Lung (tissue), 12 donors: Measurements from ENCODE around the gene PRIMPOL. TPM values are rescaled to one million over a fixed set of nuclear protein-coding genes. Genes with fewer than 3 reads are reported as not detected.
A peak's percentile ranks its signal among the peaks of the same experiment; 100 is the strongest.

Source experiments
- ATAC-seq: fragments of 200-7000 bp; cut with Tn5 transposase; one replicate; pipeline ENCODE4 v1.9.1; 2020; ENCODE audit warnings: moderate number of reproducible peaks; ENCODE audit not compliant: insufficient read depth, low FRiP score
- DNase-seq, 3 donors: peaks; one replicate each; pipeline ENCODE4 v3.0.0-alpha.2; 2013 to 2017
- H3K27ac ChIP-seq, 2 donors: one replicate each; pipeline ENCODE4 v1.5.1; 2013; ENCODE audit warnings: mild to moderate bottlenecking in 2 of 2, moderate library complexity in 2 of 2, control low read depth in 1 of 2, inconsistent platforms in 1 of 2, low read depth in 1 of 2, low read length in 1 of 2
- H3K27me3 ChIP-seq, 3 donors: one replicate each; pipeline ENCODE4 v1.5.1; 2013; ENCODE audit warnings: low read length in 2 of 3; ENCODE audit not compliant: control insufficient read depth in 3 of 3, insufficient read depth in 3 of 3
- H3K36me3 ChIP-seq, 4 donors: one replicate each; pipeline ENCODE4 v1.5.1; 2013; ENCODE audit warnings: low read length in 4 of 4, mild to moderate bottlenecking in 1 of 4, moderate library complexity in 1 of 4; ENCODE audit not compliant: control insufficient read depth in 4 of 4, insufficient read depth in 4 of 4
- H3K4me1 ChIP-seq, 5 donors: one replicate each; pipeline ENCODE4 v1.5.1; 2013; ENCODE audit warnings: low read length in 5 of 5, mild to moderate bottlenecking in 2 of 5, moderate library complexity in 1 of 5; ENCODE audit not compliant: control insufficient read depth in 5 of 5, insufficient read depth in 5 of 5
- H3K4me3 ChIP-seq: one replicate; pipeline ENCODE4 v1.5.1; 2013; ENCODE audit warnings: mild to moderate bottlenecking, control low read depth, moderate library complexity
- H3K9ac ChIP-seq, 2 donors: one replicate each; pipeline ENCODE4 v1.5.1; 2013; ENCODE audit warnings: low read length in 2 of 2, control low read depth in 1 of 2; ENCODE audit not compliant: insufficient read depth in 1 of 2
- H3K9me3 ChIP-seq, 4 donors: one replicate each; pipeline ENCODE4 v1.5.1; 2013; ENCODE audit warnings: low read length in 3 of 4, mild to moderate bottlenecking in 1 of 4, moderate library complexity in 1 of 4; ENCODE audit not compliant: control insufficient read depth in 4 of 4, insufficient read depth in 3 of 4
- CTCF ChIP-seq: IDR thresholded peaks from 2 replicates; pipeline ENCODE4 v1.5.1; 2012; ENCODE audit warnings: mild to moderate bottlenecking; ENCODE audit errors: control extremely low read depth, extremely low read depth
- WGBS, 2 donors: extraction: QIAGEN DNeasy Blood & Tissue Kit; methylation state at CpG; one replicate each; pipeline ENCODE4 v1.1.7; 2013; 5-methylcytosine and 5-hydroxymethylcytosine counted together
- polyA plus RNA-seq, 2 donors: library from polyadenylated mRNA; stranded (reverse); fragments of 200-250 nt; gene quantifications; one replicate each; pipeline ENCODE4 v1.2.1, GENCODE V29; 2013
- total RNA-seq, 2 donors: library from RNA; depleted of rRNA in 1 of 2; stranded (reverse); fragments of >200 nt in 1 of 2; gene quantifications; one replicate each; pipeline ENCODE4 v1.2.1, GENCODE V29; 2014 to 2021
- donor health status: control.
- donor health status: control.
- donor health status: Bipolar disorder and iron deficiency.
- donor health status: healthy.
- donor health status: DM: yes; HTN: yes; CAD: no.

Gene PRIMPOL
- total and polyA plus RNA-seq, 4 donors: 7.3 to 43.4 (median 19.4) TPM

GRCh38 chr4:184688005-184688404 lies 38.5 kb downstream of the PRIMPOL start:
- ATAC-seq: no peak
- Histone ChIP-seq H3K4me1 (peaks cover 0 to 3% (median 0%) of the 10 kb centered on the region in 5 donors), H3K27ac (no peak overlapping the region), H3K36me3 (peaks cover 0 to 5% (median 2%) of the 10 kb centered on the region in 4 donors), H3K4me3 (no peak overlapping the region), H3K9me3 (no peaks in the 10 kb centered on the region), H3K27me3 (no peaks in the 10 kb centered on the region), H3K9ac (no peak overlapping the region)
- TF ChIP-seq CTCF: no peak
- no peak for DNase-seq
- 60 to 61% methylated on average over 3 of the region's 3 CpGs for WGBS, 2 donors

- Histone ChIP-seq H3K27ac (no peak overlapping the region), H3K27me3 (no peaks in the 10 kb centered on the region), H3K9ac (no peak overlapping the region), H3K4me3 (no peak overlapping the region), H3K36me3 (peaks cover 0 to 5% (median 2%) of the 10 kb centered on the region in 4 donors), H3K9me3 (no peaks in the 10 kb centered on the region), H3K4me1 (peaks cover 0 to 3% (median 0%) of the 10 kb centered on the region in 5 donors)
- ATAC-seq: no peak
- no peak for TF ChIP-seq CTCF
- 65 to 74% methylated on average over 11 of the region's 11 CpGs for WGBS, 2 donors
- DNase-seq: no peak
These were observed 38.9 kb downstream of the PRIMPOL start for GRCh38 chr4:184688447-184688846.

- DNase-seq: no peak
- Histone ChIP-seq H3K27me3 (no peaks in the 10 kb centered on the region), H3K36me3 (peaks cover 2 to 10% (median 4%) of the 10 kb centered on the region in 4 donors), H3K27ac (no peak overlapping the region), H3K4me3 (no peak overlapping the region), H3K9ac (no peak overlapping the region), H3K9me3 (no peaks in the 10 kb centered on the region), H3K4me1 (peaks cover 0 to 3% (median 0%) of the 10 kb centered on the region in 5 donors)
- TF ChIP-seq CTCF: no peak
- no peak for ATAC-seq
- 56 to 64% methylated on average over 5 of the region's 5 CpGs for WGBS, 2 donors
These were observed 40.1 kb downstream of the PRIMPOL start for GRCh38 chr4:184689681-184690080.

GRCh38 chr4:184693056-184693455 lies 43.5 kb downstream of the PRIMPOL start:
- Histone ChIP-seq H3K27ac (no peak overlapping the region), H3K4me3 (no peak overlapping the region), H3K27me3 (no peaks in the 10 kb centered on the region), H3K4me1 (peaks cover 0 to under 1% (median 0%) of the 10 kb centered on the region in 5 donors), H3K36me3 (peaks cover 0 to 15% (median 3%) of the 10 kb centered on the region in 4 donors), H3K9me3 (no peaks in the 10 kb centered on the region), H3K9ac (no peak overlapping the region)
- DNase-seq: peak in 2 of 3 donors; percentile 11 to 31
- ATAC-seq: no peak
- no peak for TF ChIP-seq CTCF
- 89 to 90% methylated on average over 5 of the region's 5 CpGs for WGBS, 2 donors
